Neural cell (in vitro differentiated cells): Measurements from ENCODE around the gene EIF2S2. TPM values are rescaled to one million over a fixed set of nuclear protein-coding genes. Genes with fewer than 3 reads are reported as not detected.

Experiments used
- H2AFZ ChIP-seq: fragments of 200-600, 300-800 bp; sonication (generic), shearing (Covaris generic); 2 replicates; pipeline ENCODE4 v1.6.0; 2014; ENCODE audit warnings: low read depth, mild to moderate bottlenecking, antibody characterized with exemption, low read length, moderate library complexity
- H3F3A ChIP-seq: fragments of 200-600 bp; shearing (Covaris generic); 2 replicates; pipeline ENCODE4 v1.6.1; 2016; ENCODE audit warnings: mild to moderate bottlenecking, moderate library complexity, mixed read lengths, antibody characterized with exemption, low read length; ENCODE audit not compliant: insufficient read depth, poor library complexity, severe bottlenecking
- H3K27ac ChIP-seq: fragments of 200-600, 300-800 bp; sonication (generic), shearing (Covaris generic); 2 replicates; pipeline ENCODE4 v1.5.1; 2014; ENCODE audit warnings: mild to moderate bottlenecking, low read length, moderate library complexity
- H3K27me3 ChIP-seq: fragments of 300-800, 200-600 bp; sonication (generic), shearing (Covaris generic); 2 replicates; pipeline ENCODE4 v1.6.0; 2014; ENCODE audit warnings: mild to moderate bottlenecking, low read depth, low read length, moderate library complexity; ENCODE audit not compliant: insufficient read depth
- H3K36me3 ChIP-seq: fragments of 300-800, 200-600 bp; sonication (generic), shearing (Covaris generic); 2 replicates; pipeline ENCODE4 v1.5.1; 2014; ENCODE audit warnings: mild to moderate bottlenecking, antibody characterized with exemption, low read length, moderate library complexity; ENCODE audit not compliant: insufficient read depth
- H3K4me2 ChIP-seq: fragments of 300-800, 200-600 bp; sonication (generic), shearing (Covaris generic); 2 replicates; pipeline ENCODE4 v1.6.0; 2014; ENCODE audit warnings: mild to moderate bottlenecking, low read length
- H3K4me3 ChIP-seq: fragments of 300-800, 200-600 bp; sonication (generic), shearing (Covaris generic); 2 replicates; pipeline ENCODE4 v1.5.1; 2014; ENCODE audit warnings: mild to moderate bottlenecking, low read length, moderate library complexity
- H3K79me2 ChIP-seq: fragments of 200-600 bp; shearing (Covaris generic); replicated peaks from 2 replicates; pipeline ENCODE4 v1.6.0; 2014; ENCODE audit warnings: mild to moderate bottlenecking, low read length, moderate library complexity; ENCODE audit not compliant: insufficient read depth
- H3K9ac ChIP-seq: fragments of 300-800, 200-600 bp; sonication (generic), shearing (Covaris generic); 2 replicates; pipeline ENCODE4 v1.6.1; 2016; ENCODE audit warnings: mild to moderate bottlenecking, low read length, mixed read lengths
- H3K9me2 ChIP-seq: fragments of 200-600 bp; shearing (Covaris generic); 2 replicates; pipeline ENCODE4 v1.6.1; 2016; ENCODE audit warnings: mild to moderate bottlenecking, low read length, mixed read lengths; ENCODE audit not compliant: insufficient read depth
- H3K9me3 ChIP-seq: fragments of 200-600, 300-800 bp; sonication (generic), shearing (Covaris generic); 2 replicates; pipeline ENCODE4 v1.6.1; 2016; ENCODE audit warnings: mild to moderate bottlenecking, mixed run types, low read length, moderate library complexity, mixed read lengths
- H4K20me1 ChIP-seq: fragments of 200-600 bp; shearing (Covaris generic); 2 replicates; pipeline ENCODE4 v1.6.1; 2016; ENCODE audit warnings: mild to moderate bottlenecking, mixed run types; ENCODE audit not compliant: insufficient read depth
- EP300 ChIP-seq: fragments of 450-650 bp; conservative IDR thresholded peaks from 2 replicates; pipeline ENCODE4 v1.6.1; 2014; ENCODE audit warnings: antibody characterized with exemption, mild to moderate bottlenecking, moderate library complexity; ENCODE audit not compliant: poor library complexity, severe bottlenecking
- EZH2 ChIP-seq: fragments of 200-600, 300-800 bp; shearing (Covaris generic), sonication (generic); IDR thresholded peaks from 2 replicates; pipeline ENCODE4 v1.6.1; 2014; ENCODE audit warnings: antibody characterized with exemption, low read length, borderline replicate concordance, mild to moderate bottlenecking; ENCODE audit not compliant: insufficient read depth, poor library complexity, severe bottlenecking
- MXI1 ChIP-seq: fragments of 450-650 bp; conservative IDR thresholded peaks from 2 replicates; pipeline ENCODE4 v1.6.1; 2014; ENCODE audit warnings: antibody characterized with exemption, mild to moderate bottlenecking; ENCODE audit not compliant: poor library complexity, severe bottlenecking
- POLR2AphosphoS5 ChIP-seq: IDR thresholded peaks from 2 replicates; pipeline ENCODE4 v1.6.1; 2012
- RAD21 ChIP-seq: fragments of 450-650 bp; conservative IDR thresholded peaks from 2 replicates; pipeline ENCODE4 v1.6.1; 2014; ENCODE audit warnings: antibody characterized with exemption, mild to moderate bottlenecking, moderate library complexity
- SMC3 ChIP-seq: fragments of 450-650 bp; conservative IDR thresholded peaks from 2 replicates; pipeline ENCODE4 v1.6.1; 2014; ENCODE audit warnings: antibody characterized with exemption, mild to moderate bottlenecking, moderate library complexity; ENCODE audit not compliant: poor library complexity
- TAF1 ChIP-seq: IDR thresholded peaks from 2 replicates; pipeline ENCODE4 v1.6.1; 2012; ENCODE audit warnings: low read depth
- polyA plus RNA-seq: library from polyadenylated mRNA; depleted of rRNA; stranded (reverse); fragments of >200 nt; gene quantifications from 2 replicates; pipeline ENCODE4 v1.2.3, GENCODE V29; 2014
- TF ChIP-seq, protein P1 (sequence below): fragments of 450-650 bp; IDR thresholded peaks from 2 replicates; pipeline ENCODE4 v1.5.1; 2014; ENCODE audit warnings: antibody characterized with exemption, mild to moderate bottlenecking, moderate library complexity; ENCODE audit not compliant: poor library complexity, severe bottlenecking
- TF ChIP-seq, protein P2 (sequence below): IDR thresholded peaks from 2 replicates; pipeline ENCODE4 v1.6.1; 2012; ENCODE audit warnings: borderline replicate concordance

The EIF2S2 gene
- polyA plus RNA-seq, 1 donor from 2014 or later = 62.6 TPM

DNA sequence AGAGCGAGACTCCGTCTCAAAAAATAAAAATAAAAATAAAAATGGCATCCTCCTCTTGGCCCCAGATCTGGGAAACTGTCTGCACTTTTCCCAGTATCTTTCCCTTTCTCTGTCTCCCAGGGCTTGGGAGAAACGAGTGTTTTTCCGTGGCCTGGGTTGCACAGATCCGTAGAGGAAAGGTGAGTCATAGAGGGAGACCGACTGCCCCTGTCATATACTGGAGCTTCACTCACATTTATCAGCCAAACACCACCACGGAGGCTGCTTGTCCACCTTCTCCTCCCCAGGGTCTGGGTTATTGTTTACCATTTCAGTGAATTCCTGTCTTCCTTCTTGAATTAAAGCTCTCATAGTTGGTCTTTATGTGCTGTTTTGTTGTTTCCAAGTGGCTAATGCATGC is 31.9 kb upstream of the EIF2S2 start:
- Histone ChIP-seq H2AFZ (no peak overlapping the region), H3K4me2 (no peak overlapping the region)

DNA sequence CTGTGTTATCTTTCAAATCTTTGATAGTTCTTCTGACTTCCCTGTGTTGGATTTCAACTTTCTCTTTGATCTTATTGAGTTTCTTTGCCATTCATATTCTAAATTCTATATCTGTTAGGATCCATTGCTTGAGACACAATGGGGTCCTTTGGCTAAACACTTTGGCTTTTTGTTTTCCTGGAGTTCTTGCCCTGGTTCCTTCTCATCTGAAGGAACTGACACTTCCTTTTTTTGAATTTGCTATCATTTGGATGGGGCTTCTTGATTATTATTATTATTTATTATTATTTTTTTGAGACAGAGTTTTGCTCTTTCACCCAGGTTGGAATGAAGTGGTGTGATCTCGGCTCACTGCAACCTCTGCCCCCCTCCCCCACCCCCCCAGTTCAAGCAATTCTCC is 30.1 kb upstream of the EIF2S2 start:
- Histone ChIP-seq H3K4me2 (no peak overlapping the region), H3K9ac (no peak overlapping the region), H4K20me1 (no peaks in the 10 kb centered on the region), H3K36me3 (no peaks in the 10 kb centered on the region), H3F3A (no peaks in the 10 kb centered on the region), H3K9me2 (no peaks in the 10 kb centered on the region), H2AFZ (no peak overlapping the region), H3K79me2 (no peaks in the 10 kb centered on the region), H3K4me3 (no peak overlapping the region), H3K27ac (no peak overlapping the region), H3K27me3 (no peaks in the 10 kb centered on the region), H3K9me3 (no peaks in the 10 kb centered on the region)
- no peak for TF ChIP-seq MXI1

More for the DNA sequence above, 31.9 kb upstream of the EIF2S2 start:
- no peak overlapping the region for H3K27ac ChIP-seq
- TF ChIP-seq, protein P1, sequence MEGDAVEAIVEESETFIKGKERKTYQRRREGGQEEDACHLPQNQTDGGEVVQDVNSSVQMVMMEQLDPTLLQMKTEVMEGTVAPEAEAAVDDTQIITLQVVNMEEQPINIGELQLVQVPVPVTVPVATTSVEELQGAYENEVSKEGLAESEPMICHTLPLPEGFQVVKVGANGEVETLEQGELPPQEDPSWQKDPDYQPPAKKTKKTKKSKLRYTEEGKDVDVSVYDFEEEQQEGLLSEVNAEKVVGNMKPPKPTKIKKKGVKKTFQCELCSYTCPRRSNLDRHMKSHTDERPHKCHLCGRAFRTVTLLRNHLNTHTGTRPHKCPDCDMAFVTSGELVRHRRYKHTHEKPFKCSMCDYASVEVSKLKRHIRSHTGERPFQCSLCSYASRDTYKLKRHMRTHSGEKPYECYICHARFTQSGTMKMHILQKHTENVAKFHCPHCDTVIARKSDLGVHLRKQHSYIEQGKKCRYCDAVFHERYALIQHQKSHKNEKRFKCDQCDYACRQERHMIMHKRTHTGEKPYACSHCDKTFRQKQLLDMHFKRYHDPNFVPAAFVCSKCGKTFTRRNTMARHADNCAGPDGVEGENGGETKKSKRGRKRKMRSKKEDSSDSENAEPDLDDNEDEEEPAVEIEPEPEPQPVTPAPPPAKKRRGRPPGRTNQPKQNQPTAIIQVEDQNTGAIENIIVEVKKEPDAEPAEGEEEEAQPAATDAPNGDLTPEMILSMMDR = no peak
- TF ChIP-seq TAF1 = no peak
- no peak for TF ChIP-seq POLR2AphosphoS5
- TF ChIP-seq EZH2 = no peak
- TF ChIP-seq, protein P2, sequence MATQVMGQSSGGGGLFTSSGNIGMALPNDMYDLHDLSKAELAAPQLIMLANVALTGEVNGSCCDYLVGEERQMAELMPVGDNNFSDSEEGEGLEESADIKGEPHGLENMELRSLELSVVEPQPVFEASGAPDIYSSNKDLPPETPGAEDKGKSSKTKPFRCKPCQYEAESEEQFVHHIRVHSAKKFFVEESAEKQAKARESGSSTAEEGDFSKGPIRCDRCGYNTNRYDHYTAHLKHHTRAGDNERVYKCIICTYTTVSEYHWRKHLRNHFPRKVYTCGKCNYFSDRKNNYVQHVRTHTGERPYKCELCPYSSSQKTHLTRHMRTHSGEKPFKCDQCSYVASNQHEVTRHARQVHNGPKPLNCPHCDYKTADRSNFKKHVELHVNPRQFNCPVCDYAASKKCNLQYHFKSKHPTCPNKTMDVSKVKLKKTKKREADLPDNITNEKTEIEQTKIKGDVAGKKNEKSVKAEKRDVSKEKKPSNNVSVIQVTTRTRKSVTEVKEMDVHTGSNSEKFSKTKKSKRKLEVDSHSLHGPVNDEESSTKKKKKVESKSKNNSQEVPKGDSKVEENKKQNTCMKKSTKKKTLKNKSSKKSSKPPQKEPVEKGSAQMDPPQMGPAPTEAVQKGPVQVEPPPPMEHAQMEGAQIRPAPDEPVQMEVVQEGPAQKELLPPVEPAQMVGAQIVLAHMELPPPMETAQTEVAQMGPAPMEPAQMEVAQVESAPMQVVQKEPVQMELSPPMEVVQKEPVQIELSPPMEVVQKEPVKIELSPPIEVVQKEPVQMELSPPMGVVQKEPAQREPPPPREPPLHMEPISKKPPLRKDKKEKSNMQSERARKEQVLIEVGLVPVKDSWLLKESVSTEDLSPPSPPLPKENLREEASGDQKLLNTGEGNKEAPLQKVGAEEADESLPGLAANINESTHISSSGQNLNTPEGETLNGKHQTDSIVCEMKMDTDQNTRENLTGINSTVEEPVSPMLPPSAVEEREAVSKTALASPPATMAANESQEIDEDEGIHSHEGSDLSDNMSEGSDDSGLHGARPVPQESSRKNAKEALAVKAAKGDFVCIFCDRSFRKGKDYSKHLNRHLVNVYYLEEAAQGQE = no peak
- TF ChIP-seq MXI1 = no peak
- TF ChIP-seq RAD21 = no peak
- no peak for TF ChIP-seq EP300
- no peak for TF ChIP-seq SMC3
- H3K9me3 ChIP-seq = no peaks in the 10 kb centered on the region
- no peaks in the 10 kb centered on the region for H3F3A ChIP-seq
- H3K9ac ChIP-seq = no peak overlapping the region
- H3K79me2 ChIP-seq = no peaks in the 10 kb centered on the region
- no peak overlapping the region for H3K4me3 ChIP-seq
- no peaks in the 10 kb centered on the region for H3K27me3 ChIP-seq
- H3K9me2 ChIP-seq = no peaks in the 10 kb centered on the region
- H4K20me1 ChIP-seq = no peaks in the 10 kb centered on the region
- no peaks in the 10 kb centered on the region for H3K36me3 ChIP-seq

DNA sequence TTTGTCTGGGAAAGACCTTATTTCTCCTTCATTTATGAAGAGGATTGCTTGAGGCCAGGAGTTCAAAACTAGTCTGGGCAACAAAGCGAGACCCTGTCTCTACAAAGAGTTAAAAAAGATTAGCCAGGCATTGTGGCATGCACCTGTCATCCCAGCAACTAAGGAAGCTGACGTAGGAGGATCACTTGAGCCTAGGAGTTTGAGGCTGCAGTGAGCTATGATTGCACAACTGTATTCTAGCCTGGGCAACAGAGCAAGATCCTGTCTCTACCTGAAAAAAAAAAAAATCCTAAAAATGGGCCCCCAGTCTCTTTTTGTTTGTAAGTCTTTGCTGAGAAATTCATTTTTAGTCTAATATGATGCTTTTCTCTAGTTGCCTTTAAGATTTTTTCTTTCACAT is 29.2 kb upstream of the EIF2S2 start:
- no peak overlapping the region for H2AFZ ChIP-seq
- no peaks in the 10 kb centered on the region for H3K27me3 ChIP-seq
- H3K27ac ChIP-seq = no peak overlapping the region
- no peak overlapping the region for H3K4me2 ChIP-seq
- H3K9ac ChIP-seq = no peak overlapping the region
- no peaks in the 10 kb centered on the region for H4K20me1 ChIP-seq
- no peaks in the 10 kb centered on the region for H3K9me3 ChIP-seq
- H3K4me3 ChIP-seq = no peak overlapping the region
- no peaks in the 10 kb centered on the region for H3K36me3 ChIP-seq
- TF ChIP-seq SMC3 = no peak
- no peak for TF ChIP-seq EZH2
- no peak for TF ChIP-seq RAD21
- TF ChIP-seq, protein P2 = no peak
- no peak for TF ChIP-seq MXI1
- TF ChIP-seq, protein P1 = no peak
- no peak for TF ChIP-seq POLR2AphosphoS5
- TF ChIP-seq TAF1 = no peak
- no peak for TF ChIP-seq EP300
- no peaks in the 10 kb centered on the region for H3K79me2 ChIP-seq
- no peaks in the 10 kb centered on the region for H3F3A ChIP-seq
- H3K9me2 ChIP-seq = no peaks in the 10 kb centered on the region
